Stimulated activated effector memory CD8-positive, alpha-beta T cell treated with anti-CD3 and anti-CD28 coated beads, Interleukin-12 subunit alpha, Interleukin-12 subunit beta, amount 100 ng/mL, for 72 hours (primary cell): ENCODE measurements around the gene CRLF2.
"Not testable (repeated sequence)": the region's sequence is repeated elsewhere in the genome, so short reads cannot be mapped to it uniquely, and the experiment has no call there.

Source experiments
- ATAC-seq: fragments of 150-1000 bp; cut with Tn5 transposase; 2 replicates; pipeline ENCODE4 v1.10.0; 2021
- DNase-seq, 2 donors: peaks; one replicate each; pipeline ENCODE4 v3.0.0; 2021 to 2022; ENCODE audit warnings: low spot score in 2 of 2
- H3K27ac Mint-ChIP-seq: one replicate; pipeline ENCODE4 v1.8.0; 2022; ENCODE audit warnings: mild to moderate bottlenecking, mixed read lengths
- H3K36me3 Mint-ChIP-seq: one replicate; pipeline ENCODE4 v1.8.0; 2022; ENCODE audit warnings: mild to moderate bottlenecking, mixed read lengths
- H3K4me1 Mint-ChIP-seq: one replicate; pipeline ENCODE4 v1.8.0; 2022; ENCODE audit warnings: mixed read lengths
- H3K4me3 Mint-ChIP-seq: one replicate; pipeline ENCODE4 v1.8.0; 2022; ENCODE audit warnings: mild to moderate bottlenecking, mixed read lengths
- H3K9me3 Mint-ChIP-seq: one replicate; pipeline ENCODE4 v1.8.0; 2022; ENCODE audit warnings: mixed read lengths

CRLF2 gene

GRCh38 chrX:1224954-1225353 is 12.5 kb upstream of the CRLF2 start:
- Mint-ChIP-seq H3K27ac (no peak overlapping the region), H3K4me1 (no peaks in the 10 kb centered on the region), H3K4me3 (no peak overlapping the region), H3K9me3 (peaks cover 9% of the 10 kb centered on the region), H3K36me3 (no peaks in the 10 kb centered on the region)
- DNase-seq (no peak), ATAC-seq (peak; percentile 59)

- DNase-seq (no peak), ATAC-seq (no peak)
- Mint-ChIP-seq H3K9me3 (peaks cover 9% of the 10 kb centered on the region), H3K4me3 (no peak overlapping the region), H3K4me1 (no peaks in the 10 kb centered on the region), H3K36me3 (no peaks in the 10 kb centered on the region), H3K27ac (no peak overlapping the region)
Measured at GRCh38 chrX:1223242-1223600, 10.8 kb upstream of the CRLF2 start.

GRCh38 chrX:1222531-1223241 is 10.2 kb upstream of the CRLF2 start:
- Mint-ChIP-seq H3K9me3 (peaks cover 9% of the 10 kb centered on the region), H3K27ac (no peak overlapping the region), H3K4me3 (no peak overlapping the region), H3K4me1 (no peaks in the 10 kb centered on the region), H3K36me3 (no peaks in the 10 kb centered on the region)
- no peak for ATAC-seq
- DNase-seq, result no peak

DNA sequence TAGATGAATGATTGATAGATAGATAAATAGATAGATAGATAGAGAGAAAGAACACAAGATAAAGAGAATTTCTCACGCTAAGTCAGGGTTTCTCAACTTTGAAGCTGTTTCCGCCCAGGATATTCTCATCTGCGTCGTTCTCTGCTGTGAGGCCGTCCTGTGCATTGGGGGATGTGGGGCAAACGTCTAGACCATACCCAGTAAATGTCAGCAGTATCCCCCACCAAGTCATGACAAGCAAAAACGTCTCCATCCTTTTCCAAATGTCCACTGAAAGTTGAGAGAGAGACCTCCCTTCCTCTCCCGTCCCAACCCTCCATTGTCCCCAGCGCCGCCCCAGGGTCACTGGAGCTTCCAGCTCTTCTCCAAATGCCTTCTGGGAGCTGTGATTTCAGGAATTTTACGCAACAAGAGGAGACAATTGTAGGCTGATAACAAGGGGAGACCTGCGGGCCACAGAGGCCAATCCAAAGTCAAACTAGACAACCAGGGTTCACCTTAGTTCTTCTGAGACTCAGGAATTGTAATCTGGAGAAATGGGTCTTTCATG is 8.9 kb upstream of the CRLF2 start:
- no peaks in the 10 kb centered on the region for H3K36me3 Mint-ChIP-seq
- ATAC-seq (no peak), DNase-seq (no peak)
- H3K4me3 Mint-ChIP-seq, result no peak overlapping the region
- peaks cover 7% of the 10 kb centered on the region for H3K9me3 Mint-ChIP-seq
- H3K4me1 Mint-ChIP-seq, result no peaks in the 10 kb centered on the region
- no peak overlapping the region for H3K27ac Mint-ChIP-seq

DNA sequence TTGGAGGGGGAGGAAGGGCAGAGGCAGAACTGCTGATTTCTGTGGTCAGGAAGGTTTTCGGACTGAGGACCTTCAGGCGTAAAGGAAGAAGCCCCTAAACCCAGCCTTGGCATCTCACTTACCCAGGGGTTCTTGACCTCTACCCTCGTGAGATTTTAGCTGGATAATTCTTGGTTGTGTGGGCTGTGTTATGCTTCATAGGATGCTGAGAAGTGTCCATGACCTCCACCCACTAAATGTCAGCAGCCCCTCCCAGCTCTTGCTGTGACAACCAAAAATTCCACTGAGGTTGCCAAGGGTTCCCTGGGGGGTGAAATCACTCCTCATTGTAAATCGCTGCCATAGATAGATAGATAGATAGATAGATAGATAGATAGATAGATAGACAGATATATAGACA is 5.8 kb upstream of the CRLF2 start:
- Mint-ChIP-seq H3K27ac (no peak overlapping the region), H3K36me3 (no peaks in the 10 kb centered on the region), H3K9me3 (peaks cover 2% of the 10 kb centered on the region), H3K4me1 (no peaks in the 10 kb centered on the region), H3K4me3 (no peak overlapping the region)
- ATAC-seq (no peak), DNase-seq (no peak)

- no peak overlapping the region for H3K27ac Mint-ChIP-seq
- ATAC-seq (no peak), DNase-seq (no peak)
- H3K36me3 Mint-ChIP-seq, result no peaks in the 10 kb centered on the region
- H3K4me1 Mint-ChIP-seq, result peaks cover 11% of the 10 kb centered on the region
- no peak overlapping the region for H3K4me3 Mint-ChIP-seq
- peaks cover 5% of the 10 kb centered on the region for H3K9me3 Mint-ChIP-seq
Measured at GRCh38 chrX:1215123-1215823, 2.8 kb upstream of the CRLF2 start.

- no peak overlapping the region for H3K4me3 Mint-ChIP-seq
Measured at GRCh38 chrX:1213971-1214370, 1.5 kb upstream of the CRLF2 start.

GRCh38 chrX:1210844-1211243 is 1.6 kb downstream of the CRLF2 start:
- DNase-seq (no peak), ATAC-seq (no peak)
- Mint-ChIP-seq H3K9me3 (peaks cover 5% of the 10 kb centered on the region), H3K4me3 (no peak overlapping the region), H3K36me3 (peaks cover 7% of the 10 kb centered on the region), H3K27ac (no peak overlapping the region), H3K4me1 (peaks cover 21% of the 10 kb centered on the region)

More at GRCh38 chrX:1213971-1214370, 1.5 kb upstream of the CRLF2 start:
- Mint-ChIP-seq H3K9me3 (peaks cover 5% of the 10 kb centered on the region), H3K27ac (no peak overlapping the region), H3K36me3 (no peaks in the 10 kb centered on the region), H3K4me1 (peaks cover 11% of the 10 kb centered on the region)
- ATAC-seq, result no peak
- no peak for DNase-seq

DNA sequence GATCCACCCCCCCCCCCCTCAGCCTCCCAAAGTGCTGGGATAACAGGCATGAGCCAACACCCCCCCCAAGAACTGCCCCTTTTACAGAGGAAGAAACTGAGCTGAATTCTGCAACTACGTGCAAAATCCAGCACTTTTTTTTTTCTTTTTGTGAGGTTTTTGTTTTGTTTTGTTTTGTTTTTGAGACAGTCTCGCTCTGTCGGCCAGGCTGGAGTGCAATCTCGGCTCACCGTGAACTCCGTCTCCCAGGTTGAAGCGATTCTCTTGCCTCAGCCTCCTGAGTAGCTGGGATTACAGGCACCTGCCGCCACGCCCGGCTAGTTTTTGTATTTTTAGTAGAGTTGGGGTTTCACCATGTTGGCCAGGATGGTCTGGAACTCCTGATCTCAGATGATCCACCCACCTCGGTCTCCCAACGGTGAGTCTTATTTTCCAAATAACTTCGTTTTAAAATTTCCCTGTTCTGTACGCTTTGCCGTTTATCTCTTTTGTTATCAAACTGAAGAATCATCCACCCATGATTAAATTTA is 4.9 kb downstream of the CRLF2 start:
- Mint-ChIP-seq H3K27ac (no peak overlapping the region), H3K36me3 (peaks cover 7% of the 10 kb centered on the region), H3K9me3 (peaks cover 5% of the 10 kb centered on the region), H3K4me3 (peak overlapping the region; percentile 53), H3K4me1 (peaks cover 27% of the 10 kb centered on the region)
- no peak for DNase-seq
- no peak for ATAC-seq

DNA sequence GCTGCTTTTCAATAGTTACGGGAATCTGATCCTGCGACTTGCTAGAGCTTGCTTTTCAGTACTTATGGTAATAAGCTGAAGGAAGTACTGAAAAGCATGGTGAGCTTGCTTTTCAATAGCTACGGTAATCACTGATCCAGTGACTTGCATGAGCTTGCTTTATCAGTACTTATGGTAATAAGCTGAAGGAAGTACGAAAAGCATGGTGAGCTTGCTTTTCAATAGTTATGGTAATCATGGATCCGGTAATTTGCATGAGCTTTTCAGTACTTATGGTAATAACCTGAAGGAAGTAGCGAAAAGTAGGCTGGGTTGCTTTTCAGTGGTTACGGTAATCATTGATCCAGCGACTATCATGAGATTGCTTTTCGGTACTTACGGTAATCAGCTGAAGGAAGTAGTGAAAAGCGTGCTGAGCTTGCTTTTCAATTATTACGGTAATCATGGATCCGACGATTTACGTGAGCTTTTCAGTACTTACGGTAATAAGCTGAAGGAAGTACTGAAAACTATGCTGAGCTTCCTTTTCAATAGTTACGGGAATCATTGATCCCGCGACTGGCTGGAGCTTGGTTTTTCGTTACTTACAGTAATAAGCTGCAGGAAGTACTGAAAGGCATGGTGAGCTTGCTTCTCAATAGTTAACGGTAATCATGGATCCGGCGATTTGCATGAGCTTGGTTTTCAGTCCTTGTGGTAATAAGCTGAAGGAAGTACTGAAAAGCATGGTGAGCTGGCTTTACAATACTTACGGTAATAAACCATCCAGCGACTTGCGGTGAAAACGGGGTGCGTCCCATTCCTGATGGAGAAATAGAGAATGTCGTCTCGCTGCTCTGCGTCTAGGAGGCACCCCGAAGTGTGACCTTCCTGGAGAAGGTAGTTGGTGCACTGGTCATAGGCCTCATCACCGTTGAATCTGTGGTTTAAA is 6.5 kb downstream of the CRLF2 start:
- Mint-ChIP-seq H3K9me3 (peaks cover 5% of the 10 kb centered on the region), H3K36me3 (peaks cover 7% of the 10 kb centered on the region), H3K4me3 (peak overlapping the region; percentile 32), H3K4me1 (peaks cover 18% of the 10 kb centered on the region), H3K27ac (no peak overlapping the region)
- peak; percentile 40 for ATAC-seq
- peak in 1 of 2 donors; percentile 65 for DNase-seq

- DNase-seq (peak in 1 of 2 donors; percentile 41), ATAC-seq (no peak)
- Mint-ChIP-seq H3K36me3 (no peaks in the 10 kb centered on the region), H3K4me1 (peaks cover 8% of the 10 kb centered on the region), H3K9me3 (no peaks in the 10 kb centered on the region), H3K4me3 (no peak overlapping the region), H3K27ac (no peak overlapping the region)
Measured at GRCh38 chrX:1202251-1202650, 10.2 kb downstream of the CRLF2 start.

DNA sequence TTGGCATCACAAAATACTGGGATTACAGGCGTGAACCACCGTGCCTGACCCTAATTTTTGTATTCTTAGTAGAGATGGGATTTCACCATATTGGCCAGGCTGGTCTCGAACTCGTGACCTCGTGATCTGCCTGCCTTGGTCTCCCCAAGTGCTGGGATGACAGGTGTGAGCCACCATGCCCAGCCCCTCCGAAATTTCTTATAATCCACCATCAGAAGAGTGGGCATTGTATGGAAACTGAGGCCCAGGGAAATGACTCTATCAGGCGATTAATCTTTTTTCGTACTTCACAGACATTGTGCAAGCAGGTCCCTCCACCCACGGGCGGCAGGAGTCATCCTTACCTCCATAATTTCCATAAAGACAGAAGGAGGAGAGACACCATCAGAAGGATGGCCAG is 16.0 kb downstream of the CRLF2 start:
- no peaks in the 10 kb centered on the region for H3K9me3 Mint-ChIP-seq
- H3K4me3 Mint-ChIP-seq, result no peak overlapping the region
- H3K27ac Mint-ChIP-seq, result no peak overlapping the region
- H3K4me1 Mint-ChIP-seq, result no peaks in the 10 kb centered on the region
- ATAC-seq (no peak), DNase-seq (peak in 1 of 2 donors; percentile 43)
- H3K36me3 Mint-ChIP-seq, result peaks cover 7% of the 10 kb centered on the region

DNA sequence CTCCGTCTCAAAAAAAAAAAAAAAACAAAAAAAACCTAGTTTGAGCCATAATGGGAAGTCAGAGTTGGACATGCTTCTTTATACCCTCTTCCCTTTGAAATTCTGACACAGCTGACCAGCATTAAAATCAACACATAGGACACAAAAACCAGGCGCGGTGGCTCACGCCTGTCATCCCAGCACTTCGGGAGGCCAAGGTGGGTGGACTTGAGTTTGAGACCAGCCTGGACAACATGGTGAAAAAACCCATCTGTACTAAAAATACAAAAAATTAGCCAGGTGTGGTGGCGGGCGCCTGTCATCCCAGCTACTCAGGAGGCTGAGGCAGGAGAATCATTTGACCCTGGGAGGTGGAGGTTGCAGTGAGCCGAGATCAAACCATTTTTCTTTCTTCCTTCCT is 20.3 kb downstream of the CRLF2 start:
- not testable (repeated sequence) for H3K27ac Mint-ChIP-seq, H3K4me1 Mint-ChIP-seq, H3K4me3 Mint-ChIP-seq, ATAC-seq, H3K36me3 Mint-ChIP-seq, H3K9me3 Mint-ChIP-seq
- DNase-seq, result peak in 1 of 2 donors; percentile 28

GRCh38 chrX:1190596-1191145 is 21.8 kb downstream of the CRLF2 start:
- H3K9me3 Mint-ChIP-seq, result peaks cover 3% of the 10 kb centered on the region
- peaks cover 7% of the 10 kb centered on the region for H3K36me3 Mint-ChIP-seq
- DNase-seq (peak in 1 of 2 donors; percentile 44), ATAC-seq (no peak)
- H3K27ac Mint-ChIP-seq, result no peak overlapping the region
- H3K4me3 Mint-ChIP-seq, result no peak overlapping the region
- no peaks in the 10 kb centered on the region for H3K4me1 Mint-ChIP-seq

GRCh38 chrX:1185561-1185960 is 26.9 kb downstream of the CRLF2 start:
- ATAC-seq (no peak), DNase-seq (peak in 1 of 2 donors; percentile 40)
- no peaks in the 10 kb centered on the region for H3K36me3 Mint-ChIP-seq
- no peaks in the 10 kb centered on the region for H3K4me1 Mint-ChIP-seq
- no peak overlapping the region for H3K4me3 Mint-ChIP-seq
- no peaks in the 10 kb centered on the region for H3K9me3 Mint-ChIP-seq
- H3K27ac Mint-ChIP-seq, result no peak overlapping the region
